Measurements from ENCODE around the gene RBMS1. TPM values are rescaled to one million over a fixed set of nuclear protein-coding genes. Genes with fewer than 3 reads are reported as not detected.

The RBMS1 gene
- total and polyA plus RNA-seq, 2 donors (not counting 1 experiment from before 2014, with no cell fraction given): 18.0 to 36.7 TPM

- ATAC-seq (ENCODE audit: low read depth) (no peak), DNase-seq (no peak)
- H3K9me3 ChIP-seq (ENCODE audit: control extremely low read depth in 1 of 3, control insufficient read depth in 2 of 3, insufficient read depth in 1 of 3, low read length in 2 of 3): no peaks in the 10 kb centered on the region
- H3K27me3 Mint-ChIP-seq: peaks cover 3% of the 10 kb centered on the region
- H3K27ac Mint-ChIP-seq: no peak overlapping the region
- POLR2A ChIA-PET: no interaction called here
- intact Hi-C loops (cut with micrococcal nuclease): no loop called here
- H3K4me3 Mint-ChIP-seq: no peak overlapping the region
- H3K4me1 ChIP-seq (ENCODE audit: control insufficient read depth in 2 of 2, insufficient read depth in 2 of 2, low read length in 2 of 2): no peaks in the 10 kb centered on the region
- H3K4me1 Mint-ChIP-seq: peaks cover 7% of the 10 kb centered on the region
- H3K9me3 Mint-ChIP-seq (ENCODE audit: insufficient read depth): no peaks in the 10 kb centered on the region
- H3K36me3 ChIP-seq (replicated peaks in 1 of 2; ENCODE audit: control extremely low read depth in 1 of 2, control insufficient read depth in 1 of 2, extremely low read depth in 1 of 2, insufficient read depth in 2 of 2, low read length in 1 of 2): no peaks in the 10 kb centered on the region
- CTCF ChIA-PET: no interaction called here
- H2AFZ ChIP-seq (ENCODE audit: insufficient read depth, low read depth, low read length, poor library complexity, severe bottlenecking): no peak overlapping the region
- no peak overlapping the region for H3K4me2 ChIP-seq (replicated peaks; ENCODE audit: low read depth, low read length, poor library complexity, severe bottlenecking)
- no peaks in the 10 kb centered on the region for H4K20me1 ChIP-seq (ENCODE audit: control insufficient read depth, insufficient read depth, low read length, poor library complexity, severe bottlenecking)
- no peak overlapping the region for H3K27ac ChIP-seq (ENCODE audit: low read length in 2 of 2)
- TF ChIP-seq, protein P1, sequence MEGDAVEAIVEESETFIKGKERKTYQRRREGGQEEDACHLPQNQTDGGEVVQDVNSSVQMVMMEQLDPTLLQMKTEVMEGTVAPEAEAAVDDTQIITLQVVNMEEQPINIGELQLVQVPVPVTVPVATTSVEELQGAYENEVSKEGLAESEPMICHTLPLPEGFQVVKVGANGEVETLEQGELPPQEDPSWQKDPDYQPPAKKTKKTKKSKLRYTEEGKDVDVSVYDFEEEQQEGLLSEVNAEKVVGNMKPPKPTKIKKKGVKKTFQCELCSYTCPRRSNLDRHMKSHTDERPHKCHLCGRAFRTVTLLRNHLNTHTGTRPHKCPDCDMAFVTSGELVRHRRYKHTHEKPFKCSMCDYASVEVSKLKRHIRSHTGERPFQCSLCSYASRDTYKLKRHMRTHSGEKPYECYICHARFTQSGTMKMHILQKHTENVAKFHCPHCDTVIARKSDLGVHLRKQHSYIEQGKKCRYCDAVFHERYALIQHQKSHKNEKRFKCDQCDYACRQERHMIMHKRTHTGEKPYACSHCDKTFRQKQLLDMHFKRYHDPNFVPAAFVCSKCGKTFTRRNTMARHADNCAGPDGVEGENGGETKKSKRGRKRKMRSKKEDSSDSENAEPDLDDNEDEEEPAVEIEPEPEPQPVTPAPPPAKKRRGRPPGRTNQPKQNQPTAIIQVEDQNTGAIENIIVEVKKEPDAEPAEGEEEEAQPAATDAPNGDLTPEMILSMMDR (IDR thresholded peaks at IDR 0.05): no peak
- no peak for TF ChIP-seq EZH2 (IDR thresholded peaks at IDR 0.05; ENCODE audit: borderline replicate concordance, insufficient read depth, low read depth, low read length, poor library complexity, severe bottlenecking)
- WGBS (ENCODE audit: insufficient coverage): 63% methylated on average over 5 of the region's 5 CpGs
- H3K4me3 ChIP-seq (ENCODE audit: control extremely low read depth in 1 of 5, extremely low read depth in 1 of 5, insufficient read depth in 1 of 5, low read depth in 2 of 5, low read length in 4 of 5): no peak overlapping the region
- no peaks in the 10 kb centered on the region for H3K27me3 ChIP-seq (replicated peaks in 1 of 4; ENCODE audit: control extremely low read depth in 1 of 4, control insufficient read depth in 3 of 4, insufficient read depth in 4 of 4, low read length in 3 of 4)
- no peak overlapping the region for H3K9ac ChIP-seq (ENCODE audit: low read length)
- no peaks in the 10 kb centered on the region for H3K79me2 ChIP-seq (ENCODE audit: control insufficient read depth, insufficient read depth, low read length)
These were observed 266.2 kb downstream of the RBMS1 start for GRCh38 chr2:160227293-160227915.

GRCh38 chr2:160226367-160226766 is 267.2 kb downstream of the RBMS1 start:
- Histone ChIP-seq H4K20me1 (ENCODE audit: control insufficient read depth, insufficient read depth, low read length, poor library complexity, severe bottlenecking) (no peaks in the 10 kb centered on the region), H3K36me3 (replicated peaks in 1 of 2; ENCODE audit: control extremely low read depth in 1 of 2, control insufficient read depth in 1 of 2, extremely low read depth in 1 of 2, insufficient read depth in 2 of 2, low read length in 1 of 2) (no peaks in the 10 kb centered on the region), H3K4me1 (ENCODE audit: control insufficient read depth in 2 of 2, insufficient read depth in 2 of 2, low read length in 2 of 2) (no peaks in the 10 kb centered on the region), H3K27ac (ENCODE audit: low read length in 2 of 2) (no peak overlapping the region), H2AFZ (ENCODE audit: insufficient read depth, low read depth, low read length, poor library complexity, severe bottlenecking) (no peak overlapping the region), H3K9me3 (ENCODE audit: control extremely low read depth in 1 of 3, control insufficient read depth in 2 of 3, insufficient read depth in 1 of 3, low read length in 2 of 3) (no peaks in the 10 kb centered on the region), H3K4me3 (ENCODE audit: control extremely low read depth in 1 of 5, extremely low read depth in 1 of 5, insufficient read depth in 1 of 5, low read depth in 2 of 5, low read length in 4 of 5) (no peak overlapping the region), H3K27me3 (replicated peaks in 1 of 4; ENCODE audit: control extremely low read depth in 1 of 4, control insufficient read depth in 3 of 4, insufficient read depth in 4 of 4, low read length in 3 of 4) (no peaks in the 10 kb centered on the region), H3K79me2 (ENCODE audit: control insufficient read depth, insufficient read depth, low read length) (no peaks in the 10 kb centered on the region), H3K4me2 (replicated peaks; ENCODE audit: low read depth, low read length, poor library complexity, severe bottlenecking) (no peak overlapping the region), H3K9ac (ENCODE audit: low read length) (no peak overlapping the region)
- no peak for DNase-seq
- intact Hi-C loops (cut with micrococcal nuclease): no loop called here
- Mint-ChIP-seq H3K27ac (no peak overlapping the region), H3K4me1 (peaks cover 7% of the 10 kb centered on the region), H3K9me3 (ENCODE audit: insufficient read depth) (no peaks in the 10 kb centered on the region), H3K27me3 (peaks cover 3% of the 10 kb centered on the region), H3K4me3 (no peak overlapping the region)
- no peak for ATAC-seq (ENCODE audit: low read depth)
- ChIA-PET CTCF (no interaction called here), POLR2A (no interaction called here)
- TF ChIP-seq EZH2 (IDR thresholded peaks at IDR 0.05; ENCODE audit: borderline replicate concordance, insufficient read depth, low read depth, low read length, poor library complexity, severe bottlenecking): no peak
- TF ChIP-seq, protein P1 (IDR thresholded peaks at IDR 0.05): no peak
- 80% methylated on average over 5 of the region's 5 CpGs for WGBS (ENCODE audit: insufficient coverage)
